GM12865 (cell line): ENCODE measurements around the gene IL5.
A peak's percentile ranks its signal among the peaks of the same experiment; 100 is the strongest.

ENCODE experiments used
- DNase-seq: peaks from one replicate; pipeline ENCODE4 v3.0.0; 2010; ENCODE audit warnings: low read depth
- H3K4me3 ChIP-seq: 2 replicates; pipeline ENCODE4 v1.5.1; 2011; ENCODE audit warnings: mild to moderate bottlenecking, low read depth, low read length, control low read depth
- CTCF ChIP-seq: IDR thresholded peaks from 2 replicates; pipeline ENCODE4 v1.5.1; 2011; ENCODE audit warnings: low read length, control low read depth, low read depth, inconsistent platforms; ENCODE audit not compliant: insufficient read depth; ENCODE audit errors: missing control alignments

Gene IL5

GRCh38 chr5:132500931-132501628 lies 42.2 kb downstream of the IL5 start:
- TF ChIP-seq CTCF = peak; percentile 78
- H3K4me3 ChIP-seq = no peak overlapping the region
- peak; percentile 92 for DNase-seq

- TF ChIP-seq CTCF = no peak
- H3K4me3 ChIP-seq = no peak overlapping the region
- no peak for DNase-seq
Measured at GRCh38 chr5:132500244-132500930, 42.9 kb downstream of the IL5 start.

- TF ChIP-seq CTCF = no peak
- H3K4me3 ChIP-seq = no peak overlapping the region
- no peak for DNase-seq
Measured at GRCh38 chr5:132499440-132500243, 43.7 kb downstream of the IL5 start.

GRCh38 chr5:132498686-132499271 lies 44.5 kb downstream of the IL5 start:
- no peak for DNase-seq
- no peak for TF ChIP-seq CTCF
- H3K4me3 ChIP-seq = no peak overlapping the region

GRCh38 chr5:132498152-132498551 lies 45.2 kb downstream of the IL5 start:
- no peak overlapping the region for H3K4me3 ChIP-seq
- no peak for TF ChIP-seq CTCF
- DNase-seq = no peak

GRCh38 chr5:132497488-132497997 lies 45.8 kb downstream of the IL5 start:
- DNase-seq = no peak
- H3K4me3 ChIP-seq = peak overlapping the region; percentile 74
- no peak for TF ChIP-seq CTCF
